Panc1 (cell line): ENCODE data around the gene PRR5L. TPM values are rescaled to one million over a fixed set of nuclear protein-coding genes. Genes with fewer than 3 reads are reported as not detected.

Source experiments
- ATAC-seq: fragments of 200-7000 bp; cut with Tn5 transposase; 2 replicates; pipeline ENCODE4 v1.9.1; 2020; ENCODE audit warnings: mild to moderate bottlenecking, moderate library complexity
- BruUV-seq: library from RNA; stranded (reverse); fragments of 400-500 nt; replicated peaks from 2 replicates; lab custom pipeline; 2021; lab: Mats Ljungman, UMichigan
- CTCF ChIA-PET: fragments of 300-600 bp; sonication (Branson Sonifier 250); formaldehyde crosslinking; loops from one replicate; lab custom pipeline; 2022; ENCODE audit warnings: antibody characterized with exemption; lab: Charles Lee
- POLR2A ChIA-PET: fragments of 300-600 bp; sonication (Branson Sonifier 250); formaldehyde crosslinking; loops from one replicate; lab custom pipeline; 2022; ENCODE audit warnings: antibody characterized with exemption; lab: Charles Lee
- DNase-seq: peaks from one replicate; pipeline ENCODE4 v3.0.0-alpha.2; 2010; ENCODE audit warnings: low read depth, low spot score
- H3K27ac ChIP-seq: 2 replicates; pipeline ENCODE4 v1.5.1; 2011; ENCODE audit warnings: mild to moderate bottlenecking, low read length, inconsistent platforms
- H3K27me3 ChIP-seq: fragments of 200-500 bp; sonication (Bioruptor generic); 2 replicates; pipeline ENCODE4 v1.6.0; 2014; ENCODE audit warnings: low read length, inconsistent platforms; ENCODE audit not compliant: control insufficient read depth, insufficient read depth
- H3K36me3 ChIP-seq: fragments of 200-500 bp; sonication (Bioruptor generic); 2 replicates; pipeline ENCODE4 v1.5.1; 2014; ENCODE audit warnings: inconsistent platforms, mild to moderate bottlenecking, low read length, moderate library complexity; ENCODE audit not compliant: control insufficient read depth, insufficient read depth
- H3K4me1 ChIP-seq: 2 replicates; pipeline ENCODE4 v1.5.1; 2011; ENCODE audit warnings: inconsistent platforms, mild to moderate bottlenecking, low read length, moderate library complexity; ENCODE audit not compliant: control insufficient read depth, insufficient read depth
- H3K4me3 ChIP-seq, 2 experiments: 2 replicates each; pipeline ENCODE4 v1.5.1; 2011 to 2012; ENCODE audit warnings: low read depth in 2 of 2, low read length in 2 of 2, mild to moderate bottlenecking in 2 of 2, inconsistent platforms in 1 of 2, moderate library complexity in 1 of 2
- H3K9me3 ChIP-seq: fragments of 200-500 bp; sonication (Bioruptor generic); 2 replicates; pipeline ENCODE4 v1.5.1; 2014; ENCODE audit warnings: low read depth, mild to moderate bottlenecking, inconsistent platforms, low read length, moderate library complexity; ENCODE audit not compliant: control insufficient read depth, insufficient read depth
- CTCF ChIP-seq: fragments of 450-650 bp; IDR thresholded peaks from 2 replicates; pipeline ENCODE4 v1.5.1; 2017; ENCODE audit warnings: mild to moderate bottlenecking
- POLR2AphosphoS5 ChIP-seq: IDR thresholded peaks from 2 replicates; pipeline ENCODE4 v1.6.1; 2012; ENCODE audit warnings: mild to moderate bottlenecking, low read depth, low read length, moderate library complexity
- REST ChIP-seq, 2 experiments: IDR thresholded peaks; 2 replicates each; pipeline ENCODE4 v1.6.1; 2011 to 2012; ENCODE audit warnings: low read depth in 2 of 2, control low read depth in 1 of 2, low read length in 1 of 2, mild to moderate bottlenecking in 1 of 2, moderate library complexity in 1 of 2; ENCODE audit not compliant: insufficient read depth in 1 of 2
- SIN3A ChIP-seq: IDR thresholded peaks from 2 replicates; pipeline ENCODE4 v1.6.1; 2012; ENCODE audit warnings: low read depth, mild to moderate bottlenecking, low read length, moderate library complexity, borderline replicate concordance; ENCODE audit not compliant: insufficient read depth
- TCF7L2 ChIP-seq: IDR thresholded peaks from 2 replicates; pipeline ENCODE4 v1.6.1; 2011; ENCODE audit warnings: mild to moderate bottlenecking, low read depth, low read length, inconsistent platforms
- in situ Hi-C: cut with HindIII; loops from 2 replicates; pipeline ENCODE4 v1.10.0; 2016; ENCODE audit warnings: low sequenced_read_pairs, low pct_unique_long_range_greater_than_20kb
- intact Hi-C: fragments of 100-400 bp; cut with micrococcal nuclease; formaldehyde crosslinking; loops from one replicate; pipeline ENCODE4 v1.10.0; 2022; ENCODE audit not compliant: unreplicated experiment
- total RNA-seq: library from RNA; stranded (reverse); gene quantifications from one replicate; pipeline ENCODE4 v1.2.1, GENCODE V29; 2021; ENCODE audit not compliant: unreplicated experiment

Gene PRR5L
- total RNA-seq, 1 experiment from 2014 or later: 0.36 TPM

- H3K4me1 ChIP-seq: no peaks in the 10 kb centered on the region
- ATAC-seq (no peak), DNase-seq (no peak)
- no peaks in the 10 kb centered on the region for H3K9me3 ChIP-seq
- in situ Hi-C loops (no loop called here), intact Hi-C loops (no loop called here)
- H3K4me3 ChIP-seq: no peak overlapping the region
- TF ChIP-seq REST (IDR thresholded peaks at IDR 0.05; ENCODE audit: insufficient read depth in 1 of 2, low read depth in 2 of 2, low read length in 1 of 2) (no peak), TCF7L2 (no peak), POLR2AphosphoS5 (no peak), CTCF (no peak), SIN3A (no peak)
- H3K36me3 ChIP-seq: no peaks in the 10 kb centered on the region
- ChIA-PET POLR2A (no interaction called here), CTCF (no interaction called here)
- BruUV-seq: no TSS peak
- no peak overlapping the region for H3K27ac ChIP-seq
- H3K27me3 ChIP-seq: peaks cover 14% of the 10 kb centered on the region
These were observed 50.7 kb downstream of the PRR5L start for GRCh38 chr11:36346562-36347383.

GRCh38 chr11:36347384-36347906 is 51.4 kb downstream of the PRR5L start:
- H3K4me3 ChIP-seq: no peak overlapping the region
- DNase-seq (no peak), ATAC-seq (no peak)
- peaks cover 14% of the 10 kb centered on the region for H3K27me3 ChIP-seq
- no peaks in the 10 kb centered on the region for H3K4me1 ChIP-seq
- no peaks in the 10 kb centered on the region for H3K36me3 ChIP-seq
- ChIA-PET CTCF (no interaction called here), POLR2A (no interaction called here)
- H3K27ac ChIP-seq: no peak overlapping the region
- intact Hi-C loops (no loop called here), in situ Hi-C loops (no loop called here)
- H3K9me3 ChIP-seq: no peaks in the 10 kb centered on the region
- BruUV-seq: no TSS peak
- TF ChIP-seq POLR2AphosphoS5 (no peak), TCF7L2 (no peak), CTCF (no peak), REST (IDR thresholded peaks at IDR 0.05; ENCODE audit: insufficient read depth in 1 of 2, low read depth in 2 of 2, low read length in 1 of 2) (no peak), SIN3A (no peak)
